HG02973 (cell line): ENCODE measurements around the gene MED12.
"Not testable (repeated sequence)": the region's sequence is repeated elsewhere in the genome, so short reads cannot be mapped to it uniquely, and the experiment has no call there.

Experiments used
- ATAC-seq: cut with Tn5 transposase; IDR thresholded peaks from one replicate; pipeline ENCODE4 v1.9.1; 2021; ENCODE audit warnings: moderate library complexity; ENCODE audit not compliant: unreplicated experiment

Gene MED12

DNA sequence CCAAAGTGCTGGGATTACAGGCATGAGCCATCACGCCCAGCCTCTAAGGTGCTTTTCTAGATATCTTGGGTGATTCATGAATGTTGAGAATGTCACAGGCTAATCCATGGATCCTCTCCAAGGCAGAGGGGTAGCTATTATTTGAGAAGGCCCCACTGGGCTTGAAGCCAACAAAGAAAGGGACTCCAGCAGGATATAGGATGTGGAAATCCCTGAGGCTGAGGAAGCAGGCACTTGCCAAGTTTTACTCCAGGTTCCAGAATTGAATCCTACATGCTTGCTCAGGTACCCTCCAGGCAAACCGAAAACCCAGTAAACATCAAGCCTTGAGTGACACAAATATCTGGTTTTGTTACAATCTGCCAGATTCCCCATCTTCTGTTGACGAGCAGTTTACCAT, 42.1 kb downstream of the MED12 start:
- ATAC-seq: no peak

DNA sequence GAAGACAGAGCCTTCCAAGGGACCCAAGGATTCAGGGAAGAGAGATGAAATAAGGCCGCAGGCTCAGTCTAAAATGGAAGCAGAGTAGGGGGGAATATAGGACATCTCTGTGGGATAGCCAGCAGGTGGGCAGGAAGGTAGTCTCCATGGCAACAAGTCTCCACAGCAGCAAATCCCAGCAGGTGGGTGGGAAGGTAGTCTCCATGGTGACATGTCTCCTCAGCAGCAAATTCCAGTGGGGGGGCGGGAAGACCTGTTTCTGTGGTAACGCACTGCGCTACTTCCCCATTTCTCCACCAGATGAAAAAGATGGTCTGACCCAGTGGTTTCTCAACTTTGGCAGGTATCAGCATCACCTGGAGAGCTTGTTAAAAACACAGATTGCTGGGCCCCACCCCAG, 44.6 kb downstream of the MED12 start:
- no peak for ATAC-seq

DNA sequence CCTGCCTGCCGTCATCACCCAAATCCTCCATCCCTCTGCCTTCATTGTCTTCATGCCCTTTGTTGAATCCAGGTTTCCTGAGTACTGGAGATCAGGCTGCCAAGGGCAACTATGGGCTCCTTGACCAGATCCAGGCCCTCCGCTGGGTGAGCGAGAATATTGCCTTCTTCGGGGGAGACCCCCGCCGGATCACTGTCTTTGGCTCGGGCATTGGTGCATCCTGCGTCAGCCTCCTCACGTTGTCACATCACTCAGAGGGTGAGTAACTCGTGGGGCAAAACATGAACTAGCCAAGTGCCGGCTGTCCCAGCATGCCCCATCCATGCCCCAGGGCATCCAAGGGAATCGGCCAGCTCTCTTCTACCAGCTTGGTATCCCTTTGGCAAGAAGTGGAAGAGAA, 45.7 kb downstream of the MED12 start:
- no peak for ATAC-seq

DNA sequence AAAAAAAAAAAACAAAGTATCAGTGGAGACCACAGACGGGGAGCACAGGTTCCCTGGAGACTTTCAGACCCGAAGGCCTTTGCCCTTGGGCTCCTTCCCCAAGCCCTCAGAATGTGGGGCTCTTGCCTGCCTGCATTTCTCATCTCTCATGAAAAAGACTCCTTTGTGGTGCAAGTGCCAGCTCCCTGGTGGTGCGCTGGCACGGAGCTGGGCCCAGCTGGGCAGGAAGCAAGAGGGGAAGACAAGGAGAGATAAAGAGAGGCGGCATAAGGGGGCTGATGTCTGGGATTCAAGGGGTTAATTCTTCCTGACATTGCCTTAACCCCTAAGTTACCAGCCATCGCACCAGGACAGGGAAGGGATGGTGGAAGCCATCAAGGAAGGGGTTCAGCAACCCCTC, 48.1 kb downstream of the MED12 start:
- ATAC-seq: no peak

DNA sequence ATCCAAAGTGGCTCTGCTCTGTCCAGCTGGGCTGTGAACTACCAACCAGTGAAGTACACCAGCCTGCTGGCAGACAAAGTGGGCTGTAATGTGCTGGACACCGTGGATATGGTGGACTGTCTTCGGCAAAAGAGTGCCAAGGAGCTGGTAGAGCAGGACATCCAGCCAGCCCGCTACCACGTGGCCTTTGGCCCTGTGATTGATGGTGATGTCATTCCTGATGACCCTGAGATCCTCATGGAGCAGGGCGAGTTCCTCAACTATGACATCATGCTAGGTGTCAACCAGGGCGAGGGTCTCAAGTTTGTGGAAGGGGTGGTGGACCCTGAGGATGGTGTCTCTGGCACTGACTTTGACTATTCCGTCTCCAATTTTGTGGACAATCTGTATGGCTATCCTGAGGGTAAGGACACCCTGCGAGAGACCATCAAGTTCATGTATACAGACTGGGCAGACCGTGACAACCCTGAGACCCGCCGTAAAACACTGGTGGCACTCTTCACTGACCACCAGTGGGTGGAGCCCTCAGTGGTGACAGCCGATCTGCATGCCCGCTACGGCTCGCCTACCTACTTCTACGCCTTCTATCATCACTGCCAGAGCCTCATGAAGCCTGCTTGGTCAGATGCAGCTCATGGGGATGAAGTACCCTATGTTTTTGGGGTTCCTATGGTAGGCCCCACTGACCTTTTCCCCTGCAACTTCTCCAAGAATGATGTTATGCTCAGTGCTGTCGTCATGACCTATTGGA, 48.8 kb downstream of the MED12 start:
- ATAC-seq: no peak

DNA sequence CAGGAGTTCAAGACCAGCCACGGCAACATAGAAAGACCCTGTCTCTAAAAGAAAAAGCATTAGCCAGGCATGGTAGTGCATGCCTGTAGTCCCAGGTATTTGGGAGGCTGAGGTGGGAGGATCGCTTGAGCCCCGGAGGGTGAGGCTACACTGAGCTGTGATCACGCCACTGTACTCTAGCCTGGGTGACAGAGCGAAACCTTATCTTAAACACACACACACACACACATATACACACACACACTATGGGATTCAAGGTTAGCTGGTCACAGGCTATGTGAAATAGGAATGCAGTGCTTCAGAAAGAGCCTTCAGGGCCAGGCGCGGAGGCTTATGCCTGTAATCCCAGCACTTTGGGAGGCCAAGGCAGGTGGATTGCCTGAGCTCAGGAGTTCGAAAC, 49.7 kb downstream of the MED12 start:
- ATAC-seq: no peak

DNA sequence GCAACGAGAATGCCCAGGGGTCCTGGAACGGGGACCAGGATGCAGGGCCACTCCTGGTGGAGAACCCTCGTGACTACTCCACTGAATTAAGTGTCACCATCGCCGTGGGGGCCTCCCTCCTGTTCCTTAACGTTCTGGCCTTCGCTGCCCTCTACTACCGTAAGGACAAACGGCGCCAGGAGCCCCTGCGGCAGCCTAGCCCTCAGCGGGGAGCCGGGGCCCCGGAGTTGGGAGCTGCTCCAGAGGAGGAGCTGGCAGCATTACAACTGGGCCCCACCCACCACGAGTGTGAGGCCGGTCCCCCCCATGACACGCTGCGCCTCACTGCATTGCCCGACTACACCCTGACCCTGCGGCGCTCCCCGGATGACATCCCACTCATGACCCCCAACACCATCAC, 51.2 kb downstream of the MED12 start:
- no peak for ATAC-seq

DNA sequence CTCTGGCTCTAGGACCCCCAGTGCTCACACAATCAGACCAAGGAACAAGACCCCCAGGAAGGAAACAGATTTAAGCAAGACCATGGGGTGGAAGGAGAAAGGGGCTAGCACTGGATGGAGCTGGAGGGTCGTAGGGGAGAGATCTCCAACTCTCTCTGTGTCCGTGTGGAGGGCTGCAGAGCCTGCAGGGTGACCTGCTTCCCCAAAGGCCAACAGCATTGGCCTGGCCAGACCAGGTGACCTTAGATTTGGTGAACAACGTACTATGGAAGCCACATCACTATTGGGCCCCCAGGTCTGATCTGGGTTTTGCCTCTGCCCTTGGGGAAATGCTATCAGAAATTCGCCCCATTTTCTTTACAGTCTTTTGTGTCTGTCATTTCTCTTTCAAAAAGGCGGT, 52.3 kb downstream of the MED12 start:
- ATAC-seq: no peak

DNA sequence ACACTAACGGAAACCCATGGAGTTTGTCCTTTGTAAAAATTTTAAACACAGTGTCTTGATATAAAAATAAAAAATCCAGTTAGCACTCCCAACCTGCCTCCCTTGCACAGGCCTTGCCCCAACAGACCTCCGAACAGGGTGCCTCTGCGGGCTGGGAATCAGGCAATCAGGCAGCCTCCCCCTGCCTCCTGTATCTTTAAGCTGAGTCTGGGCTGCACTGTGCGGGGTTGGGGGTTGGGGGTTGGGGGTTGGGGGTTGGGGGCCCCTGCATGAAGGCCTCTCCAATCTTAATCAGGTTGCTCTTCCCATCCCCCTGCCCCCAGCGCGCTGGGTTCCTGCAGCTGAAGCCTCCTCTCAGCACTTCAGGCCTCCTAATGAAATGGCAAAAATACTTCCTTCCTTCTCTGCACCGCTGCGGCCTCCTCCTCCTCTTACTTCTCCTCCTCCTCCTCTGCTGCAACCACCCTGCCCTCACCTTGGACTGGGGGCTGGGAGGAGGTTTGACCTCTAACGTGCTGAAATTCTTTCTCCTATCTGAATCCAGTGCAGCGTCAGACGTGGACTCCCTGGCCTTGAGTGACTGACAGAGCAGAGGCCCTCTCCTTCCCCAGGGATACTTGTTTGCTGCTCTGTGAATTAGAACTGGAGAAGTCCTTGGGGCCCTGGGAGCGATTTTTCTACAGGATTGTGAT, 52.9 kb downstream of the MED12 start:
- no peak for ATAC-seq

DNA sequence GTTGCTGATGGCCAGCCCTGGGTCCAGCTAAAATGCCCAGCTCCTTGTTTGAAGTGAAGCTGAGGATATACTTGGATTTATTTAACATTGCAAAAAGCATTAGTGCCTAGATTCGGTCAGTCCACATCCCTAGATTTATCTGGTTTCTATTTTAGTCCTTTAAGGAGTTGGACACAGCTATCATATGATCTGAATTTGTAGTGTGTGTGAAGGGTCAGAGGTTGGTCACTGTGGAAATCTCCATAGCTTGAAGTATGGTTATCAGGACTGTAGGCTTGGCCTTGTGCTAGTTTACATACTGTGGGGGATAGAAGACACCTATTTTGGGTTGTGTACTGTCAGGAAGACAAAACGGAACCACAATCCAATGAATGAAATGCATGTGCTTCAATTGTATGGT, 55.0 kb downstream of the MED12 start:
- no peak for ATAC-seq

DNA sequence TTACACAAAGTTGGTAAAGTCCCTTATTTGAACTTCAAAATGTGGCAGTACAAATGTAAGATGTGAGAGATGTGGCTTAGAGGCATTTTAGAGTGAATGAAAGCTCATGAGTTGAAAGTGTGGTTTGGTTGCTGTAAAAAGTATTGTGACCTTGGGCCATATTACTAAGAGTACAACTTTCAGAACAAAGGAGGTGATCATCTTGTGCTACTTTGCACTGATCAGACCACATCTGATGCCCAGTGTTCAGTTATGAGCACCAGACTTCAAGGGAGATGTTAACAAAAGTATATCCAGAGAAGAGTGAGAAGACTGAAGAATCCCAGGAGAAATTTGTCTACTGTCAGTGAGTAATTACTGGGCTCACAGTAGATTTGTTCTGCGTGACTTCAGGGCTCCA, 56.4 kb downstream of the MED12 start:
- ATAC-seq: no peak

DNA sequence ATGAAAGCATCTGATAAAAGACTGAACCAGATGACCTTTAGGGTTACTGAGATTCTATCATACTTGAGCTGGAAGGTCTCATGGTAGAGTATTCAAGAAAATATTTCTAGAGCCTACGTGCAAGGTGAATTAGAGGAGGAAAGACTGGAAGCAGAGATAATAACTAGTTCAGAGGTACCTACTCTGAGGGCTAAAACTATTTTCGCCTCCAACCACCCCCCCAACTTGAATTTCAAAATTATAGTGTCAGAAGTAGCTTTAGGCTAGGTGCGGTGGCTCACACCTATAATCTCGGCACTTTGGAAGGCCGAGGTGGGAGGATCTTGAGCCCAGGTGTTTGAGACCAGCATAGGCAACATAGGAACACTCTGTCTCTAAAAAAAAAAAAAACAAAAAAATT, 57.1 kb downstream of the MED12 start:
- ATAC-seq: no peak

DNA sequence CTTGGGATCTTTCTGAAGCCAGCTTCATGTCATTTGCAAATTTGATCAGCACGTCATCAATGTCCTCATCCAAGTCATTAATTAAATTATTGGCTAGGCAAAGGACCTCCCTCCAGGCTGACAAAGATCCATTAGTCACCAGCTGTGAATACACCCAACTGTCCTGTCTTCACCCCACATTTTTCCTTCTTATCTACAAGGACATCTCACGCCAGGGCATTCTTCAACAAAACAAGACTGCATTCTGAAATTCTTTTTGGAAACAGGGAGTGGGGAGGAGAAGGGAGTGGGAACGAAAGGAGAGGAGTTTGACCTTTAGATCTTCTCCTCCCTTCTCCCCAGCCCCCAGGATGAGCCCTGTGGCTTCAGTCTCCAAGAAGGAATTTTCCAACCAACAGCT, 58.9 kb downstream of the MED12 start:
- no peak for ATAC-seq

DNA sequence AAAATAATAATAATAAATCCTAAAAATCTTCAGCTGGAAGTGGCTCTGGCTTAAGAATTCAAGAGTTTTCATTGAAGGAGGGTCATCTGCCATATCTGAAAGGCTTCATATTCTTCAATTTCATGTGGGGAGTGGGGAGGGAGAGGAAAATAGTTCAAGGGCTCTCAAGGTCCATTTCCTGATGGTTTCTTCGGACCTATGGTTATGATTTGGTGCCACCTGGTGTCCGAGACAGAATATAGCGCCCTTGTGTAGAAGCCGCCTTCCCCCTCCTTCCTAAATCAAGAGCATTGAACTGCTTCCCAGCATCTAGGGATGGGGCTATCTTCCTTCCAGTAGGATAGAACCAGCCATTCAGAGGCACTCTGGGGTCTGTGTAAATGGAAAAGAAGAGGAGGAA, 60.5 kb downstream of the MED12 start:
- ATAC-seq: no peak

DNA sequence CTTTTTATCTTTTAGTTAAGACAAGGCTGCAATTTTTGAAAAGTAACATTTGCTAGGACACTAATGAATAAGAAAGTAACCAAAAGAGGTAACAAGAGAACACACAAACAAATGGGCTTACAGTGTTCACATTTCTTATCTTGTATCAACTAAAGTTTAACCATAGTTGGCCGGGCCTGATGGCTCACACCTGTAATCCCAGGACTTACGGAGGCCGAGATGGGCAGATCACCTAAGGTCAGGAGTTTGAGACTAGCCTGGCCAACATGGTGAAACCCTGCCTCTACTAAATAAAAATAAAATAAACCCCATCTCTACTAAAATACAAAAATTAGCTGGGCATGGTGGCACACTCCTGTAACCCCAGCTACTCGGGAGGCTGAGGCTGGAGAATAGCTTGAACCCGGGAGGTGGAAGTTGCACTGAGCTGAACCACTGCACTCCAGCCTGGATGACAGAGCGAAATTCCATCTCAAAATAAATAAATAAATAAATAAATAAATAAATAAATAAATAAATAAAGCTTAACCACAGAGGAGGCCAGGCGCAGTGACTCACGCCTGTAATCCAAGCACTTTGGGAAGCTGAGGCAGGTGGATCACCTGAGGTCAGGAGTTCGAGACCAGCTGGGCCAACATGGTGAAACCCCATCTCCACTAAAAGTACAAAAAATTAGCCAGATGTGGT, 62.3 kb downstream of the MED12 start:
- not testable (repeated sequence) for ATAC-seq

DNA sequence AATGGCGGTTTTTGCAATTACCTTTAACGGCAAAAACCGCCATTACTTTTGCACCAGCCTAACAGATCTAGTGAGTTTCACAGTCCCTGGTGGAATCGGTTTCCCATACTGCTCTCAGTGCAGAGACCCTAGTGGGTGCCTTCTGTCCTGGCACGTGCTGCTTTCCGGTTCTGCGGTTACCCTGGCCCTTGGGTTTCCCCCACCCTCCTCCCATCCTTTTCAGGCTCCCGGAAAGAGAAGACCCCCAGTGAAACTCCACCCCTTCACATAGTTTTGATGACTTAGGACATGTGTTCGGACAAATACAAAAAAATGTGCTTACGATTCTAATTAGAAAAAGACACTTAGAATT, 63.1 kb downstream of the MED12 start:
- peak; percentile 34 for ATAC-seq

DNA sequence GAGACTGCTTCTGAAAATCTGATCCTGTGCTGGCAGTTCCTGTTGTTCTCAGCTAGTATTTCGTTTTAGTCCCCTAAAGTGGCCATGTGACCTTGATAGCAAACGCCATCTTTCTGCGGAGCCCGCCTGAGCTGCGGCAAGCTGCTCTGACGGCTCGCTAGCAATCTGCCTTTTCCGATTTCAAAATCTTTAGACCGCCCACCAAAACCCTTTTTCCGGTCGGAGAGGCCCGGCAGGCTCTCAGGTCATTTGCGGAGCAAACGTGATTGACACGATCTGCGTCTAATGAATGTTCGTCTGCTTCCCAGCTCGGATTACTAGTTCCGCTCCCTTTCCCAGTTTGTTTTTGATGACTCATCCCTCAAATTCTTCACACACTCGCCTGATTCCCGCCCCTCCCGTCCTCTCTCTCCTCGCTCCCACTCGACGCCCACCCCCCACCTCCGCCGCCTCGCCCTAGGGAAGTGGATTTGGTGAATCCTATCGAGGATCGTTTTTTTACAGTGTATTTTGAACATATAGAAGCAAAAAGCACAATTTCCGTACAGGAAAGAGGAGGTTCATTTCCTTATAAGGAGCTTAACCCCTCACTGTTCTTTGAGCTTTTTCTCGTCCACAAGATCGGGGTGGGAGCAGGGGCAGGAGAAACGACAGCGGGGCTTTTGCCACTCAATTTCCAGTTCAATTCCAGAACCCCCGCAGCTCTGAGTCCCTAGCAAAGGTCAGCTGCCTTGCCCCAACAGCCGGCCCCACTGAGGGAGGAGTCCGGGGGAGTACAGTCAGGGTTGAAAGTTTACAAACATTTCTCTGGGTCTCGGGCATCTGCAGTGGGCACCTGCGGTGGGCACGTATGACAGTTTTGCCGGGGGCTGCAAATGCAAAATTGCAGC, 63.8 kb downstream of the MED12 start:
- peak; percentile 79 for ATAC-seq

DNA sequence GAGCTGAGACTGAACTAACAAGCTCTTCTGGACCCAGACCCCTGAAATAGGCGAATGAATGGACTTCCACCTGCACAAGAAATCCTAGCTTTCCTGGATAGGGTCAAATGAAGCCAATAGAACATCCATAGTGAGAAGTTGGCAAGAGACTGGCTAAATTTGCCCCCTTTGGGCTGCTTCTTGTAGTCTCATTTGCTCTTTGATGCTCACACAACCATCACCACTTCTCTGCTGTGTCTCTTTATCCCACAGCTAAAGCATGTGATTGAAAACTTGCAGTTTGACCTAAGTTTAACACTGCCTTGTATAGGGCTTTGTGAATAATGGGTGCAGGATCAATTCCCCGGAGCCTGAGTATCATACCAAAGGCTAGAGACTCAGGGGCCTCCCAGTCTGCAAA, 64.5 kb downstream of the MED12 start:
- no peak for ATAC-seq

DNA sequence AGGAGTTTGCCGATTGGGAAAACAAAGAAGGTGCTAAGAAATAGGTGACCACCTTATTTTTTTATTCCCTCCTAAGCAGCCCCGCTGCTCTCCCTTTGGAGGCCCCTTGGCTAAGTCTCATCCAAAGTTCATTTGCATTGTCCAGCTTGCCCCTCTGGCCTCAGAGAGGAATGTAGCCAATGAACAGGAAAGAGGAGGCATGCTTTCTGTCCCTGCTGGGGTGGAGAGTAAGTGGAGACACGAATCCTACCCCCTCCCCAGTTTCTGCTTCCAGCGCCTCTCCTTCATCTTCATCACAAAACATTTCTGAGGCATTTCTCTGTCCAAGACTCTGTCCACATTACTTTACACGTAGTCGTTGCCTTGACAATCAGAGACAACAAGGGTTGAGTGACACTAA, 64.9 kb downstream of the MED12 start:
- ATAC-seq: no peak

DNA sequence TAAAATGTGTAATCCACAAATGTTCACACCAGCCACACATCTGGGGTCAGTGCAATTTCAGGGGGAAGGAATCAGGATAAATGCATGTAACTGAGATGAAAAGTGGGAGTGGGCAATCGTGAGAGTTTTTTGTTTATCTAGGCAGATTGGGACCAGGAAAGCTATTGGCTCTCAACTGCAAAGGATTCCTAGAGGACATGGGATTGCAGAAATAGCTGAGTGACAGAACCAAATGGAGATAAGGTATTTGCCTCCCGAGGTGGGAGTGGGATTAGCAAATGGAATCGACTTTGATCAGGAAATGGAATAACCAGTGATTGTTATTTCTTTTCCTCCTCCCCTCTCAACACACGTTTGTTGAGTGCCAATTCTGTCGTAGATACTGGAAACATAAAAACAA, 65.7 kb downstream of the MED12 start:
- no peak for ATAC-seq

DNA sequence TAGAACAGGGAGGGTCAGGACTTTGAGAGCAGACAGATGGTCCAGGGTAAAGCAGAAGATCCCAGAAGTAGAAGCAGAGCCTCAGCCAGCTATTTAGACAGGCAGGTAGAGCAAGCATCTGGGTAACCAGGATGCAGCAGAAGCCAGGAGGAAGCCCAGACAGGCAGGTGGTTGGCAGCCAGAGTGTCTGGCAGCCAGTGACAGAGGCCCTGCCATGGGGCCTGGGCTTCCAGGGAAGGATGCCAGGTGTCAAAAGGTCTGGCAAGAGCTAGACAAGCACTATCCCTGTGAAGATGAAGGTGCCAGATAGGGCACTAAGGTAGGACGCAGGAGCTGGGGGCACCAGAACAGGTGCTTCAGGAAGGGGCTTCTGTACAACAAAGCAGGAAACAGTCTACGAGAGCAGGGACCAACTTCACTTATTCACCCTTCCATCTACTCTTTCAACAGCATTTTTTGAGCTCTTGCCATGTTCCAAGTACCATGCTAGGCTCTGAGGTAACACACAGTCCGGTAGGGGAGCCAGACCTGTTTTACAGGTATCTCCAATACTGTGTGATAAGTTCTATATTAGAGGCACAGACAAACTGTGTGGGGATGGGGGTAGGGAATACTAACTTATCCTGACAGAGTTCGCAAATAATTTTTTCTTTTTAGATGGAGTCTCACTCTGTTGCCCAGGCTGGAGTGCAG, 66.6 kb downstream of the MED12 start:
- no peak for ATAC-seq
